Measurements from ENCODE around the gene TSPAN32. TPM values are rescaled to one million over a fixed set of nuclear protein-coding genes. Genes with fewer than 3 reads are reported as not detected.

TSPAN32 gene
- total RNA-seq, 1 donor from 2014 or later, result not detected

- H3K4me1 Mint-ChIP-seq (ENCODE audit: low read depth, unreplicated experiment), result no peaks in the 10 kb centered on the region
- no peak for DNase-seq
- H3K4me3 Mint-ChIP-seq (ENCODE audit: unreplicated experiment), result no peak overlapping the region
- TF ChIP-seq CTCF (IDR thresholded peaks at IDR 0.05; ENCODE audit: partially characterized antibody, unreplicated experiment), result no peak
- H3K27me3 Mint-ChIP-seq (ENCODE audit: unreplicated experiment), result peaks cover 5% of the 10 kb centered on the region
- no peak overlapping the region for H3K27ac Mint-ChIP-seq (ENCODE audit: unreplicated experiment)
- H3K36me3 Mint-ChIP-seq (ENCODE audit: unreplicated experiment), result no peaks in the 10 kb centered on the region
- no peaks in the 10 kb centered on the region for H3K9me3 Mint-ChIP-seq (ENCODE audit: unreplicated experiment)
Observed at GRCh38 chr11:2312232-2313042, 10.6 kb downstream of the TSPAN32 start.

- Mint-ChIP-seq H3K9me3 (ENCODE audit: unreplicated experiment) (peaks cover 3% of the 10 kb centered on the region), H3K36me3 (ENCODE audit: unreplicated experiment) (no peaks in the 10 kb centered on the region), H3K4me3 (ENCODE audit: unreplicated experiment) (no peak overlapping the region), H3K4me1 (ENCODE audit: low read depth, unreplicated experiment) (no peaks in the 10 kb centered on the region), H3K27ac (ENCODE audit: unreplicated experiment) (no peak overlapping the region), H3K27me3 (ENCODE audit: unreplicated experiment) (peaks cover 4% of the 10 kb centered on the region)
- no peak for TF ChIP-seq CTCF (IDR thresholded peaks at IDR 0.05; ENCODE audit: partially characterized antibody, unreplicated experiment)
- DNase-seq, result no peak
Observed at GRCh38 chr11:2313051-2313951, 11.5 kb downstream of the TSPAN32 start.

GRCh38 chr11:2314136-2314524, 12.3 kb downstream of the TSPAN32 start:
- Mint-ChIP-seq H3K4me3 (ENCODE audit: unreplicated experiment) (no peak overlapping the region), H3K4me1 (ENCODE audit: low read depth, unreplicated experiment) (no peaks in the 10 kb centered on the region), H3K36me3 (ENCODE audit: unreplicated experiment) (no peaks in the 10 kb centered on the region), H3K9me3 (ENCODE audit: unreplicated experiment) (peaks cover 3% of the 10 kb centered on the region), H3K27ac (ENCODE audit: unreplicated experiment) (no peak overlapping the region), H3K27me3 (ENCODE audit: unreplicated experiment) (peaks cover 4% of the 10 kb centered on the region)
- DNase-seq, result no peak
- TF ChIP-seq CTCF (IDR thresholded peaks at IDR 0.05; ENCODE audit: partially characterized antibody, unreplicated experiment), result no peak

GRCh38 chr11:2314525-2315394, 12.9 kb downstream of the TSPAN32 start:
- H3K4me1 Mint-ChIP-seq (ENCODE audit: low read depth, unreplicated experiment), result no peaks in the 10 kb centered on the region
- no peak overlapping the region for H3K27ac Mint-ChIP-seq (ENCODE audit: unreplicated experiment)
- no peak overlapping the region for H3K4me3 Mint-ChIP-seq (ENCODE audit: unreplicated experiment)
- H3K9me3 Mint-ChIP-seq (ENCODE audit: unreplicated experiment), result peaks cover 3% of the 10 kb centered on the region
- no peak for TF ChIP-seq CTCF (IDR thresholded peaks at IDR 0.05; ENCODE audit: partially characterized antibody, unreplicated experiment)
- H3K27me3 Mint-ChIP-seq (ENCODE audit: unreplicated experiment), result peaks cover 4% of the 10 kb centered on the region
- DNase-seq, result no peak
- H3K36me3 Mint-ChIP-seq (ENCODE audit: unreplicated experiment), result no peaks in the 10 kb centered on the region
